Activated CD4-positive, alpha-beta memory T cell treated with anti-CD3 and anti-CD28 coated beads for 36 hours (primary cell): Measurements from ENCODE around the gene SLCO3A1. TPM values are rescaled to one million over a fixed set of nuclear protein-coding genes. Genes with fewer than 3 reads are reported as not detected.

Experiments used
- CTCF ChIA-PET: fragments of 350-600 bp; sonication (Branson Sonifier 250); formaldehyde crosslinking; loops from one replicate; lab custom pipeline; 2021; ENCODE audit warnings: antibody characterized with exemption, inconsistent platforms; lab: Charles Lee
- POLR2A ChIA-PET: fragments of 350-600 bp; sonication (Branson Sonifier 250); formaldehyde crosslinking; loops from one replicate; lab custom pipeline; 2021; ENCODE audit warnings: antibody characterized with exemption; lab: Charles Lee
- DNase-seq: peaks from one replicate; pipeline ENCODE4 v3.0.0-alpha.2; 2020
- H3K27ac Mint-ChIP-seq: one replicate; pipeline ENCODE4 v1.8.0; 2021; ENCODE audit warnings: mixed read lengths
- H3K27me3 Mint-ChIP-seq: one replicate; pipeline ENCODE4 v1.8.0; 2021; ENCODE audit warnings: mixed read lengths
- H3K36me3 Mint-ChIP-seq: one replicate; pipeline ENCODE4 v1.8.0; 2021; ENCODE audit warnings: mixed read lengths
- H3K4me1 Mint-ChIP-seq: one replicate; pipeline ENCODE4 v1.8.0; 2021; ENCODE audit warnings: low read depth, mixed read lengths
- H3K4me3 Mint-ChIP-seq: one replicate; pipeline ENCODE4 v1.8.0; 2021; ENCODE audit warnings: mild to moderate bottlenecking, mixed read lengths
- H3K9me3 Mint-ChIP-seq: one replicate; pipeline ENCODE4 v1.8.0; 2021; ENCODE audit warnings: mixed read lengths
- intact Hi-C: fragments of 100-400 bp; cut with micrococcal nuclease; formaldehyde crosslinking; loops from one replicate; pipeline ENCODE4 v1.15.1; 2023
- total RNA-seq, 2 experiments: library from RNA; stranded (reverse); gene quantifications; one replicate each; pipeline ENCODE4 v1.2.3, GENCODE V29; 2021

SLCO3A1 gene
- total RNA-seq, 2 experiments from 2014 or later = 10.8 to 12.7 TPM

- intact Hi-C loops = loop anchor here (2.0 kb wide), 1 partner anchor 191 kb away; no protein-coding TSS in a partner anchor
Observed at GRCh38 chr15:91885714-91886270, 32.3 kb downstream of the SLCO3A1 start.

GRCh38 chr15:91886878-91887277 lies 33.4 kb downstream of the SLCO3A1 start:
- Mint-ChIP-seq H3K36me3 (peaks cover 1% of the 10 kb centered on the region), H3K27ac (no peak overlapping the region), H3K4me3 (no peak overlapping the region), H3K4me1 (peaks cover 33% of the 10 kb centered on the region), H3K9me3 (no peaks in the 10 kb centered on the region), H3K27me3 (no peaks in the 10 kb centered on the region)
- intact Hi-C loops = loop anchor here (2.0 kb wide), 1 partner anchor 190 kb away; no protein-coding TSS in a partner anchor
- ChIA-PET POLR2A (no interaction called here), CTCF (interaction anchor here (1.5 to 2.1 kb wide), 2 partner anchors 33 to 195 kb away, joined by 5 to 8 read pairs; partner anchors contain the start of gene SLCO3A1)
- no peak for DNase-seq

More at GRCh38 chr15:91885714-91886270, 32.3 kb downstream of the SLCO3A1 start:
- CTCF ChIA-PET = interaction anchor here (0.6 to 2.1 kb wide), 4 partner anchors 32 to 196 kb away, joined by 3 to 8 read pairs (median 4); partner anchors contain the start of gene SLCO3A1
- Mint-ChIP-seq H3K27ac (no peak overlapping the region), H3K4me1 (peaks cover 35% of the 10 kb centered on the region), H3K4me3 (no peak overlapping the region), H3K9me3 (no peaks in the 10 kb centered on the region), H3K27me3 (no peaks in the 10 kb centered on the region), H3K36me3 (no peaks in the 10 kb centered on the region)
- peak; percentile 41 for DNase-seq
- POLR2A ChIA-PET = no interaction called here

- H3K9me3 Mint-ChIP-seq = no peaks in the 10 kb centered on the region
- peaks cover 34% of the 10 kb centered on the region for H3K4me1 Mint-ChIP-seq
- CTCF ChIA-PET = interaction anchor here (2.1 kb wide), 1 partner anchor 34 kb away, joined by 8 read pairs; the partner anchor contains the start of gene SLCO3A1
- H3K27ac Mint-ChIP-seq = no peak overlapping the region
- H3K27me3 Mint-ChIP-seq = no peaks in the 10 kb centered on the region
- intact Hi-C loops = loop anchor here (2.0 kb wide), 1 partner anchor 189 kb away; no protein-coding TSS in a partner anchor
- no peak for DNase-seq
- POLR2A ChIA-PET = interaction anchor here (0.5 kb wide), 1 partner anchor 434 kb away, joined by 4 read pairs; no protein-coding TSS in a partner anchor
- no peak overlapping the region for H3K4me3 Mint-ChIP-seq
- H3K36me3 Mint-ChIP-seq = peaks cover 6% of the 10 kb centered on the region
Observed at GRCh38 chr15:91887321-91887720, 33.8 kb downstream of the SLCO3A1 start.

- intact Hi-C loops = loop anchor here (2.0 kb wide), 1 partner anchor 189 kb away; no protein-coding TSS in a partner anchor
- Mint-ChIP-seq H3K4me3 (no peak overlapping the region), H3K27me3 (no peaks in the 10 kb centered on the region), H3K36me3 (peaks cover 11% of the 10 kb centered on the region), H3K9me3 (peaks cover 5% of the 10 kb centered on the region), H3K4me1 (peaks cover 34% of the 10 kb centered on the region), H3K27ac (no peak overlapping the region)
- ChIA-PET POLR2A (interaction anchor here (0.5 kb wide), 1 partner anchor 435 kb away, joined by 4 read pairs; no protein-coding TSS in a partner anchor), CTCF (no interaction called here)
- no peak for DNase-seq
Observed at GRCh38 chr15:91887921-91888373, 34.4 kb downstream of the SLCO3A1 start.

GRCh38 chr15:91889111-91889815 lies 35.8 kb downstream of the SLCO3A1 start:
- H3K27ac Mint-ChIP-seq = no peak overlapping the region
- H3K36me3 Mint-ChIP-seq = peaks cover 17% of the 10 kb centered on the region
- no peak for DNase-seq
- H3K4me1 Mint-ChIP-seq = peaks cover 43% of the 10 kb centered on the region
- peaks cover 11% of the 10 kb centered on the region for H3K9me3 Mint-ChIP-seq
- no peaks in the 10 kb centered on the region for H3K27me3 Mint-ChIP-seq
- intact Hi-C loops = no loop called here
- no peak overlapping the region for H3K4me3 Mint-ChIP-seq
- ChIA-PET CTCF (interaction anchor here (1.0 kb wide), 1 partner anchor 188 kb away, joined by 4 read pairs; no protein-coding TSS in a partner anchor), POLR2A (no interaction called here)

- Mint-ChIP-seq H3K4me1 (peaks cover 52% of the 10 kb centered on the region), H3K36me3 (peaks cover 17% of the 10 kb centered on the region), H3K27me3 (no peaks in the 10 kb centered on the region), H3K27ac (no peak overlapping the region), H3K4me3 (no peak overlapping the region), H3K9me3 (peaks cover 11% of the 10 kb centered on the region)
- no peak for DNase-seq
- intact Hi-C loops = no loop called here
- ChIA-PET POLR2A (no interaction called here), CTCF (no interaction called here)
Observed at GRCh38 chr15:91890614-91891013, 37.1 kb downstream of the SLCO3A1 start.

GRCh38 chr15:91891101-91891500 lies 37.6 kb downstream of the SLCO3A1 start:
- peaks cover 17% of the 10 kb centered on the region for H3K36me3 Mint-ChIP-seq
- H3K4me3 Mint-ChIP-seq = no peak overlapping the region
- peaks cover 53% of the 10 kb centered on the region for H3K4me1 Mint-ChIP-seq
- POLR2A ChIA-PET = no interaction called here
- no peaks in the 10 kb centered on the region for H3K27me3 Mint-ChIP-seq
- no peak overlapping the region for H3K27ac Mint-ChIP-seq
- CTCF ChIA-PET = no interaction called here
- no peak for DNase-seq
- peaks cover 11% of the 10 kb centered on the region for H3K9me3 Mint-ChIP-seq
- intact Hi-C loops = no loop called here

- Mint-ChIP-seq H3K27ac (no peak overlapping the region), H3K4me3 (no peak overlapping the region), H3K36me3 (peaks cover 17% of the 10 kb centered on the region), H3K9me3 (peaks cover 11% of the 10 kb centered on the region), H3K4me1 (peaks cover 51% of the 10 kb centered on the region), H3K27me3 (no peaks in the 10 kb centered on the region)
- ChIA-PET CTCF (no interaction called here), POLR2A (interaction anchor here (0.5 kb wide), 1 partner anchor 17 kb away, joined by 7 read pairs; no protein-coding TSS in a partner anchor)
- DNase-seq = no peak
- intact Hi-C loops = no loop called here
Observed at GRCh38 chr15:91891788-91892345, 38.4 kb downstream of the SLCO3A1 start.

GRCh38 chr15:91892436-91892835 lies 38.9 kb downstream of the SLCO3A1 start:
- H3K4me1 Mint-ChIP-seq = peaks cover 46% of the 10 kb centered on the region
- no peak overlapping the region for H3K27ac Mint-ChIP-seq
- ChIA-PET CTCF (no interaction called here), POLR2A (interaction anchor here (0.5 kb wide), 1 partner anchor 16 kb away, joined by 7 read pairs; no protein-coding TSS in a partner anchor)
- DNase-seq = no peak
- H3K9me3 Mint-ChIP-seq = peaks cover 11% of the 10 kb centered on the region
- H3K4me3 Mint-ChIP-seq = no peak overlapping the region
- H3K27me3 Mint-ChIP-seq = no peaks in the 10 kb centered on the region
- peaks cover 17% of the 10 kb centered on the region for H3K36me3 Mint-ChIP-seq
- intact Hi-C loops = no loop called here

- POLR2A ChIA-PET = no interaction called here
- DNase-seq = no peak
- CTCF ChIA-PET = no interaction called here
- intact Hi-C loops = no loop called here
- peaks cover 17% of the 10 kb centered on the region for H3K36me3 Mint-ChIP-seq
- H3K4me3 Mint-ChIP-seq = no peak overlapping the region
- H3K9me3 Mint-ChIP-seq = peaks cover 11% of the 10 kb centered on the region
- H3K27me3 Mint-ChIP-seq = no peaks in the 10 kb centered on the region
- no peak overlapping the region for H3K27ac Mint-ChIP-seq
- H3K4me1 Mint-ChIP-seq = peaks cover 38% of the 10 kb centered on the region
Observed at GRCh38 chr15:91894606-91895005, 41.1 kb downstream of the SLCO3A1 start.

GRCh38 chr15:91895051-91895450 lies 41.5 kb downstream of the SLCO3A1 start:
- intact Hi-C loops = no loop called here
- no peak overlapping the region for H3K27ac Mint-ChIP-seq
- peaks cover 17% of the 10 kb centered on the region for H3K36me3 Mint-ChIP-seq
- peaks cover 11% of the 10 kb centered on the region for H3K9me3 Mint-ChIP-seq
- DNase-seq = no peak
- no peak overlapping the region for H3K4me3 Mint-ChIP-seq
- H3K4me1 Mint-ChIP-seq = peaks cover 38% of the 10 kb centered on the region
- CTCF ChIA-PET = no interaction called here
- H3K27me3 Mint-ChIP-seq = no peaks in the 10 kb centered on the region
- POLR2A ChIA-PET = no interaction called here
